CD4-positive, alpha-beta T cell (primary cell): ENCODE data around the gene C17orf67. TPM values are rescaled to one million over a fixed set of nuclear protein-coding genes. Genes with fewer than 3 reads are reported as not detected.

Experiments used
- ATAC-seq: fragments of 200-7000 bp; cut with Tn5 transposase; one replicate; pipeline ENCODE4 v1.10.0; 2022; ENCODE audit warnings: mild to moderate bottlenecking; ENCODE audit not compliant: poor library complexity
- CTCF ChIA-PET: fragments of 350-600 bp; sonication (Branson Sonifier 250); formaldehyde crosslinking; loops from one replicate; lab custom pipeline; 2021; ENCODE audit warnings: antibody characterized with exemption, inconsistent platforms; lab: Charles Lee
- POLR2A ChIA-PET: fragments of 350-600 bp; sonication (Branson Sonifier 250); formaldehyde crosslinking; loops from one replicate; lab custom pipeline; 2021; ENCODE audit warnings: antibody characterized with exemption, inconsistent platforms; lab: Charles Lee
- DNase-seq, 14 experiments: peaks; one replicate each; pipeline ENCODE4 v3.0.0-alpha.2; 2013 to 2020; ENCODE audit warnings: mixed read lengths in 2 of 14
- H3K27ac ChIP-seq, 2 donors: one replicate each; pipeline versions ENCODE4 v1.5.1 to v1.7.0; 2013; ENCODE audit warnings: low read length in 2 of 2, low read depth in 1 of 2, mild to moderate bottlenecking in 1 of 2
- H3K27me3 ChIP-seq, 2 experiments: 1 replicate in 1 of 2; 2 replicates in 1 of 2; pipeline versions ENCODE4 v1.6.1 to v1.7.0; 2013; ENCODE audit warnings: low read length in 2 of 2, control low read depth in 1 of 2, mild to moderate bottlenecking in 1 of 2, moderate library complexity in 1 of 2; ENCODE audit not compliant: insufficient read depth in 2 of 2, control insufficient read depth in 1 of 2
- H3K36me3 ChIP-seq: one replicate; pipeline ENCODE4 v1.6.1; 2013; ENCODE audit warnings: low read length, control low read depth; ENCODE audit not compliant: insufficient read depth
- H3K4me1 ChIP-seq: one replicate; pipeline ENCODE4 v1.6.1; 2013; ENCODE audit warnings: low read length, control low read depth; ENCODE audit not compliant: insufficient read depth
- H3K4me3 ChIP-seq: one replicate; pipeline ENCODE4 v1.5.1; 2013; ENCODE audit warnings: mild to moderate bottlenecking, low read length, moderate library complexity
- H3K9me3 ChIP-seq, 2 experiments: 1 replicate in 1 of 2; 2 replicates in 1 of 2; pipeline versions ENCODE4 v1.6.1 to v1.7.0; 2013; ENCODE audit warnings: low read length in 2 of 2, mild to moderate bottlenecking in 2 of 2, control low read depth in 1 of 2, moderate library complexity in 1 of 2; ENCODE audit not compliant: control insufficient read depth in 1 of 2, insufficient read depth in 1 of 2
- H3K27ac Mint-ChIP-seq: one replicate; pipeline ENCODE4 v1.8.0; 2020; ENCODE audit warnings: mixed read lengths
- H3K27me3 Mint-ChIP-seq: one replicate; pipeline ENCODE4 v1.8.0; 2021; ENCODE audit warnings: mixed read lengths
- H3K36me3 Mint-ChIP-seq: one replicate; pipeline ENCODE4 v1.8.0; 2021; ENCODE audit warnings: low read depth, mixed read lengths
- H3K4me1 Mint-ChIP-seq: one replicate; pipeline ENCODE4 v1.8.0; 2021; ENCODE audit warnings: low read depth, mixed read lengths
- H3K4me3 Mint-ChIP-seq: one replicate; pipeline ENCODE4 v1.8.0; 2020; ENCODE audit warnings: mild to moderate bottlenecking, mixed read lengths
- H3K9me3 Mint-ChIP-seq: one replicate; pipeline ENCODE4 v1.8.0; 2020; ENCODE audit warnings: mixed read lengths
- intact Hi-C, 2 experiments: fragments of 100-400 bp; cut with DNase I in 1 of 2; cut with micrococcal nuclease in 1 of 2; formaldehyde crosslinking; loops; one replicate each; pipeline versions ENCODE4 v1.15.1 to v1.9.0; 2023 to 2025; cut with DNase I, micrococcal nuclease
- total RNA-seq, 174 experiments: library from RNA in 2 of 174; stranded (reverse) in 2 of 174; gene quantifications; one replicate each; pipeline ENCODE4 v1.2.3 and lab custom pipeline; 2021 to 2026
- TF ChIP-seq, protein P1 (sequence below): fragments of 200-600 bp; IDR thresholded peaks from one replicate; pipeline ENCODE4 v1.8.0; 2022; ENCODE audit warnings: antibody characterized with exemption, mild to moderate bottlenecking

C17orf67 gene
- total RNA-seq, 2 experiments from 2014 or later = 4.3 to 4.8 TPM

DNA sequence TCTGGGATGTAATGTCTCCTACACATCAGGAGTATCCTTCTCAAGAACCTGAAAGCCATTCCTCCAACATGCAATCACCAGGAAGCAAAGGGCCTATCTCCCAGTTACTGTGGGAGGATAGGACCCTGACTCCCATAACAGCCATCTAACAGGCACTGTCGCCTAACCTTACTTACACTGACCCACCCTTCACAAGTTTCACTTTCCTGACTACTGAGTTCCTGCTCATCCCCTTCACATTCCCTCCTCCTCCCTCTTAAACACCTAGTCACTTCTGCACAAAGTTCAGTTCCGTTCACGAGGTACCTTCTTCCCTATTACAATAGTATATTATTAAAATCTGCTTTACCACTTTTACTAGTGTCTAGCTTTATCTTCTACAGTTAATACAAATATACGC, 1.3 kb downstream of the C17orf67 start:
- H3K27me3 Mint-ChIP-seq = no peaks in the 10 kb centered on the region
- peak overlapping the region; percentile 89 for H3K4me3 Mint-ChIP-seq
- ATAC-seq (no peak), DNase-seq (peak in 2 of 14 experiments; percentile 17 to 22)
- ChIA-PET CTCF (interaction anchor here (0.9 to 2.5 kb wide), 2 partner anchors 13 to 52 kb away, joined by 4 to 8 read pairs; no protein-coding TSS in a partner anchor), POLR2A (interaction anchor here (1.0 to 3.6 kb wide), 7 partner anchors 8 to 253 kb away, joined by 3 to 42 read pairs (median 12); partner anchors contain the start of genes AKAP1, NOG and TRIM25)
- peaks cover 41% of the 10 kb centered on the region for H3K4me1 ChIP-seq
- peak overlapping the region; percentile 95 for H3K27ac Mint-ChIP-seq
- peak overlapping the region; percentile 96 for H3K4me3 ChIP-seq
- intact Hi-C loops = loop anchor here (2.0 to 10.0 kb wide), 5 partner anchors 14 to 1685 kb away; partner anchors contain the start of genes MTMR4 (in 1 of the 2) and SRSF1 (in 1 of the 2)
- H3K36me3 Mint-ChIP-seq = peaks cover 51% of the 10 kb centered on the region
- TF ChIP-seq, protein P1, sequence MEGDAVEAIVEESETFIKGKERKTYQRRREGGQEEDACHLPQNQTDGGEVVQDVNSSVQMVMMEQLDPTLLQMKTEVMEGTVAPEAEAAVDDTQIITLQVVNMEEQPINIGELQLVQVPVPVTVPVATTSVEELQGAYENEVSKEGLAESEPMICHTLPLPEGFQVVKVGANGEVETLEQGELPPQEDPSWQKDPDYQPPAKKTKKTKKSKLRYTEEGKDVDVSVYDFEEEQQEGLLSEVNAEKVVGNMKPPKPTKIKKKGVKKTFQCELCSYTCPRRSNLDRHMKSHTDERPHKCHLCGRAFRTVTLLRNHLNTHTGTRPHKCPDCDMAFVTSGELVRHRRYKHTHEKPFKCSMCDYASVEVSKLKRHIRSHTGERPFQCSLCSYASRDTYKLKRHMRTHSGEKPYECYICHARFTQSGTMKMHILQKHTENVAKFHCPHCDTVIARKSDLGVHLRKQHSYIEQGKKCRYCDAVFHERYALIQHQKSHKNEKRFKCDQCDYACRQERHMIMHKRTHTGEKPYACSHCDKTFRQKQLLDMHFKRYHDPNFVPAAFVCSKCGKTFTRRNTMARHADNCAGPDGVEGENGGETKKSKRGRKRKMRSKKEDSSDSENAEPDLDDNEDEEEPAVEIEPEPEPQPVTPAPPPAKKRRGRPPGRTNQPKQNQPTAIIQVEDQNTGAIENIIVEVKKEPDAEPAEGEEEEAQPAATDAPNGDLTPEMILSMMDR = no peak
- H3K27ac ChIP-seq = peak overlapping the region in 1 of 2 donors; percentile 44
- no peaks in the 10 kb centered on the region for H3K9me3 Mint-ChIP-seq
- no peaks in the 10 kb centered on the region for H3K9me3 ChIP-seq
- peaks cover 17% of the 10 kb centered on the region for H3K36me3 ChIP-seq
- H3K4me1 Mint-ChIP-seq = peaks cover 53% of the 10 kb centered on the region
- H3K27me3 ChIP-seq = no peaks in the 10 kb centered on the region

DNA sequence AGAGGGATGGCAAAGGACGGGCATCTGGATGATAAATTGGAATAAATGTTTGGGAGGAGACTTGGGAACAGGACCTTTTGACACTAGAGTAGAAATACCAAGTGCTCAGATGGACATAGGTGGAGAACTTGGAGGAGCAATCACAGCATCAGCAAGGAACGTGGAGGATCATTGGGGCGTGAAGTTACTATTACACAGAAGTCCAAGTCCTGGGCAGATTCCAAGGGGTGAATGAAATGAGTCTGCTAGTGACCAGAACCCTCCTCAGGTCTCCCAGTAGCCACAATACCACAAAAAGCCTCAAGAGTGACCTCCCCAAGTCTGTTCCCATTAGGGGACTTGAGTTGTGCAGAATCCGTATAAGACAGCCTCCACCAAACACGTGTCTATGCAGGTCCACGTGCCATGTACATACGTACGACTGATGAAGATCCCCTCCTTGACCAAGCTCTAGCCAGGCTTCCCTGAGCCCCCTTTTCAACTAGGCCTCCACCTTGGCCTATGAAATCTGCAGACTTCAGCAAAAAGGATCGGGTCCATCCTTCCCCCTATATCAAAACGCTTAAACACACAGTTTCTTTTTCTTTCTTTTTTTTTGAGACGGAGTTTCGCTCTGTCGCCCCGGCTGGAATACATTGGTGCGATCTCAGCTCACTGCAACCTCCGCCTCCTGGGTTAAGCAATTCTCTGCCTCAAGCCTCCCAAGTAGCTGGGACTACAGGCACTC, 2.2 kb downstream of the C17orf67 start:
- peak overlapping the region; percentile 12 for H3K27ac Mint-ChIP-seq
- H3K4me3 Mint-ChIP-seq = peak overlapping the region; percentile 89
- ChIA-PET CTCF (interaction anchor here (2.5 kb wide), 1 partner anchor 51 kb away, joined by 8 read pairs; no protein-coding TSS in a partner anchor), POLR2A (no interaction called here)
- DNase-seq (no peak), ATAC-seq (no peak)
- H3K4me1 Mint-ChIP-seq = peaks cover 44% of the 10 kb centered on the region
- H3K9me3 Mint-ChIP-seq = no peaks in the 10 kb centered on the region
- H3K36me3 Mint-ChIP-seq = peaks cover 53% of the 10 kb centered on the region
- H3K4me1 ChIP-seq = peaks cover 39% of the 10 kb centered on the region
- peaks cover 13% of the 10 kb centered on the region for H3K36me3 ChIP-seq
- H3K27ac ChIP-seq = no peak overlapping the region
- H3K27me3 Mint-ChIP-seq = no peaks in the 10 kb centered on the region
- H3K27me3 ChIP-seq = no peaks in the 10 kb centered on the region
- no peak overlapping the region for H3K4me3 ChIP-seq
- intact Hi-C loops = loop anchor here (2.0 to 10.0 kb wide), 5 partner anchors 13 to 1686 kb away; partner anchors contain the start of genes MTMR4 (in 1 of the 2) and SRSF1 (in 1 of the 2)
- H3K9me3 ChIP-seq = no peaks in the 10 kb centered on the region
- TF ChIP-seq, protein P1 = no peak

DNA sequence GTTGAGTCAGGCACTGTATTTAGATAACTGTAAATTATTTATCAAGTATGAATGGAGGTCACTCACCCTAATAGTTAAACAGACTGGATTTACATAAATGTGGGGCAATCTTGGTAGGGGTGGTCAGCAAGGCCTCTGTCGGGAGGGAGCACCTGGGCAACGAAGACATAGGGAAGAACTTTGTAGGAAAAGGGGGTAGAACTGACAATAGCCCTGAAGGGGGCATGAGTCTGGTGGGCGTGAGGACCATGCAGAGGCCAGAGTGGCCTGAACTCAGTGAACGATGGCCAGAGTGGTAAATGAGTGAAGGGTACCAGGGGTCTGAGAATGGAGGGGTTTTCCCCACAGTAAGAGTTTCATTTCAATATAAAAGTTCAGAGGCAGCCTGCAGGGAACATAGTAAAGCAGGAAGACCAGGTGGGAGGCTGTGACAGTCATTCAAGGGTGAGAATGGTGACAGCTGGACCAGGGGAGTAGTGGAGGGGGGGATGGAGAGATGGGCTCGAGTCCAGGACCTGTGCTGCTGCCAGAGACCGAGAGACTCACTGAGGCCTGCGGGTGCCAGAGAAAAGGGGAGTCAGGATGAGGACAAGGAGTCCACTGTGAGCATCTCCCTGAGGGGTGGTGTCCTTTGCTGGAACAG, 2.9 kb downstream of the C17orf67 start:
- intact Hi-C loops = loop anchor here (5.0 to 10.0 kb wide), 4 partner anchors 1174 to 1686 kb away; partner anchors contain the start of genes MTMR4 (in 1 of the 2) and SRSF1 (in 1 of the 2)
- CTCF ChIA-PET = interaction anchor here (2.2 kb wide), 1 partner anchor 11 kb away, joined by 6 read pairs; no protein-coding TSS in a partner anchor

More for the DNA sequence above, 2.9 kb downstream of the C17orf67 start:
- DNase-seq = no peak
- Mint-ChIP-seq H3K27ac (peak overlapping the region; percentile 12), H3K4me1 (peaks cover 39% of the 10 kb centered on the region), H3K9me3 (no peaks in the 10 kb centered on the region), H3K4me3 (peak overlapping the region; percentile 89), H3K36me3 (peaks cover 53% of the 10 kb centered on the region), H3K27me3 (no peaks in the 10 kb centered on the region)
- peaks cover 37% of the 10 kb centered on the region for H3K4me1 ChIP-seq
- no peak for ATAC-seq
- H3K27ac ChIP-seq = no peak overlapping the region
- no peak overlapping the region for H3K4me3 ChIP-seq
- H3K27me3 ChIP-seq = no peaks in the 10 kb centered on the region
- H3K36me3 ChIP-seq = peaks cover 13% of the 10 kb centered on the region
- POLR2A ChIA-PET = no interaction called here
- no peaks in the 10 kb centered on the region for H3K9me3 ChIP-seq
- TF ChIP-seq, protein P1 = no peak
